ENCODE data around the gene WASF2.

WASF2 gene

GRCh38 chr1:27536767-27537166 lies 46.8 kb upstream of the WASF2 start:
- Histone ChIP-seq H3F3A (ENCODE audit: insufficient read depth, low read length) (no peaks in the 10 kb centered on the region), H3K9me2 (ENCODE audit: low read depth, low read length) (no peaks in the 10 kb centered on the region), H4K20me1 (ENCODE audit: insufficient read depth, low read length) (no peaks in the 10 kb centered on the region), H3K9me3 (ENCODE audit: low read length) (no peaks in the 10 kb centered on the region), H3K4me3 (ENCODE audit: low read depth, low read length, poor library complexity, severe bottlenecking) (no peak overlapping the region), H3K4me2 (ENCODE audit: low read length) (no peak overlapping the region), H3K4me1 (ENCODE audit: insufficient read depth, low read length, severe bottlenecking) (no peaks in the 10 kb centered on the region), H2AFZ (ENCODE audit: low read length) (no peak overlapping the region), H3K27ac (ENCODE audit: low read depth, low read length, poor library complexity, severe bottlenecking) (no peak overlapping the region), H3K79me2 (ENCODE audit: insufficient read depth, low read length) (no peaks in the 10 kb centered on the region), H3K36me3 (ENCODE audit: insufficient read depth, low read length) (no peaks in the 10 kb centered on the region), H3K9ac (ENCODE audit: low read length) (no peak overlapping the region), H3K27me3 (ENCODE audit: insufficient read depth, low read length) (no peaks in the 10 kb centered on the region)
- no peak for TF ChIP-seq EZH2 (IDR thresholded peaks at IDR 0.05; ENCODE audit: borderline replicate concordance, low read length)

GRCh38 chr1:27536010-27536757 lies 46.2 kb upstream of the WASF2 start:
- no peak overlapping the region for H3K4me2 ChIP-seq (ENCODE audit: low read length)
- no peaks in the 10 kb centered on the region for H3K9me3 ChIP-seq (ENCODE audit: low read length)
- H3K9ac ChIP-seq (ENCODE audit: low read length), result no peak overlapping the region
- no peaks in the 10 kb centered on the region for H3F3A ChIP-seq (ENCODE audit: insufficient read depth, low read length)
- H3K79me2 ChIP-seq (ENCODE audit: insufficient read depth, low read length), result no peaks in the 10 kb centered on the region
- no peak overlapping the region for H3K4me3 ChIP-seq (ENCODE audit: low read depth, low read length, poor library complexity, severe bottlenecking)
- H3K27me3 ChIP-seq (ENCODE audit: insufficient read depth, low read length), result no peaks in the 10 kb centered on the region
- H4K20me1 ChIP-seq (ENCODE audit: insufficient read depth, low read length), result no peaks in the 10 kb centered on the region
- TF ChIP-seq CTCF (IDR thresholded peaks at IDR 0.05; ENCODE audit: low read length) (no peak), EZH2 (IDR thresholded peaks at IDR 0.05; ENCODE audit: borderline replicate concordance, low read length) (no peak)
- H3K27ac ChIP-seq (ENCODE audit: low read depth, low read length, poor library complexity, severe bottlenecking), result no peak overlapping the region
- no peaks in the 10 kb centered on the region for H3K4me1 ChIP-seq (ENCODE audit: insufficient read depth, low read length, severe bottlenecking)
- H3K36me3 ChIP-seq (ENCODE audit: insufficient read depth, low read length), result no peaks in the 10 kb centered on the region
- H3K9me2 ChIP-seq (ENCODE audit: low read depth, low read length), result no peaks in the 10 kb centered on the region
- H2AFZ ChIP-seq (ENCODE audit: low read length), result no peak overlapping the region

GRCh38 chr1:27535386-27535785 lies 45.4 kb upstream of the WASF2 start:
- H3K27ac ChIP-seq (ENCODE audit: low read depth, low read length, poor library complexity, severe bottlenecking), result no peak overlapping the region
- H3K9ac ChIP-seq (ENCODE audit: low read length), result no peak overlapping the region
- H2AFZ ChIP-seq (ENCODE audit: low read length), result no peak overlapping the region
- TF ChIP-seq CTCF (IDR thresholded peaks at IDR 0.05; ENCODE audit: low read length) (no peak), EZH2 (IDR thresholded peaks at IDR 0.05; ENCODE audit: borderline replicate concordance, low read length) (no peak)
- no peaks in the 10 kb centered on the region for H3K9me2 ChIP-seq (ENCODE audit: low read depth, low read length)
- no peaks in the 10 kb centered on the region for H4K20me1 ChIP-seq (ENCODE audit: insufficient read depth, low read length)
- no peaks in the 10 kb centered on the region for H3K4me1 ChIP-seq (ENCODE audit: insufficient read depth, low read length, severe bottlenecking)
- no peaks in the 10 kb centered on the region for H3K9me3 ChIP-seq (ENCODE audit: low read length)
- no peaks in the 10 kb centered on the region for H3F3A ChIP-seq (ENCODE audit: insufficient read depth, low read length)
- H3K27me3 ChIP-seq (ENCODE audit: insufficient read depth, low read length), result no peaks in the 10 kb centered on the region
- H3K79me2 ChIP-seq (ENCODE audit: insufficient read depth, low read length), result no peaks in the 10 kb centered on the region
- no peak overlapping the region for H3K4me2 ChIP-seq (ENCODE audit: low read length)
- no peaks in the 10 kb centered on the region for H3K36me3 ChIP-seq (ENCODE audit: insufficient read depth, low read length)
- no peak overlapping the region for H3K4me3 ChIP-seq (ENCODE audit: low read depth, low read length, poor library complexity, severe bottlenecking)

Measured in OCI-LY1 (cell line).